ENCODE measurements around the gene UPK2. TPM values are rescaled to one million over a fixed set of nuclear protein-coding genes. Genes with fewer than 3 reads are reported as not detected.
A peak's percentile ranks its signal among the peaks of the same experiment; 100 is the strongest.

The UPK2 gene
- total and polyA plus RNA-seq, 2 of the 13 experiments (the other 11 are each of a cell fraction or from before 2014, with no cell fraction given), result not detected

DNA sequence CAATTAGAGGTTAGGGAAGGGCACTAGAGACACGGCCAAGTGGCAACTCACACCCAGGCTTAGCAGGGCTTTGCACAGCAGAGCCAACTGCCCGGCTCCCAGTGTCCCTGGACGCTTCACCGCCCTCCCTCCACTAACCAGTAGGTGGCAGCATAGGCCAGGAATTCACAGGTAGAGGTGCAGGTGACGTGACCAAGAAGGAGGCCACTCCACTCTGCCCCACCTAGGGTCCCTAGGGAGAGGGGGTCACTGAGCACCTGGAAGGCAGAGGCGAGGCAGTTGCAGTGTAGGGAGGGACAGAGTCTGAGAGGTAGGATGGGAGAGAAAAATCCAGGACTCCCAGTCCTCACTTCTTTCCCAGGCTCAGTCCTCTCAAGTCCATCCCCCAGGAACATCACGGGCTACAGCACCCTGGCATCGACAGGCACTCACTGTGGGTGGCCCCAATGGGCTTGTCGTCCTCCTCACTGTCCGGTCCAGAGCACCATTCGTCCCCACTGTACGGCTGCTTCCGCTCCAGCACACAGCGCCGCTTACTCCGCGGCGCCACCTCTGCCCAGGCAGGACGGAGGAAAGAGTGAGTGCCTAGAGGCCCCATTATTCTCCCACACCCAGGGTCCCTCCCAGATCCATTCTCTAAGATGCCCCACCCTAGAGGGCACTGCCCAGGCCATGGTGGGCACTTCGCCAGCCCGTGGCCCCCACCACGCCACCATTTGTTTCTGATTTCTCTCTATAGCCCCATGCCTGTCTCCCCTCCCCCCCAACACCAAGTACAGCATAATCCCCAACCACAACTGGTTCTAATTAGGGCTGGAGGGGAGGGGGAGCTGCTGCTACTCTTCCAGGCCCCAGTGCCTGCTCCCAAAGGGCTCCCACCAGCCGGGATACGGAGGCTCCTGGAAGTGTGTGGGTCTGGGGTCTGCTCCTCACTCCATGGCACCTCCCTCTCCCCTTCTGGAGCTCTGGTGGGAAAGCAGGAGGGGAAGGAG is 48.8 kb upstream of the UPK2 start (continued):
- TF ChIP-seq ZNF569 (CRISPR knock-in tag; IDR thresholded peaks at IDR 0.05; ENCODE audit: borderline replicate concordance), result no peak
- peak; percentile 32; the same call in 1 of the 2 replicates for TF ChIP-seq CREM (IDR thresholded peaks at IDR 0.05)
- no peak for TF ChIP-seq CREM (CRISPR knock-in tag; IDR thresholded peaks at IDR 0.05)
- no peak for TF ChIP-seq MED13 (CRISPR knock-in tag; IDR thresholded peaks at IDR 0.05)
- TF ChIP-seq ZNF343 (CRISPR knock-in tag; IDR thresholded peaks at IDR 0.05), result no peak
- TF ChIP-seq RXRB (CRISPR knock-in tag; IDR thresholded peaks at IDR 0.05; ENCODE audit: borderline replicate concordance), result peak; percentile 40; the same call in 1 of the 2 replicates
- TF ChIP-seq, protein P1, sequence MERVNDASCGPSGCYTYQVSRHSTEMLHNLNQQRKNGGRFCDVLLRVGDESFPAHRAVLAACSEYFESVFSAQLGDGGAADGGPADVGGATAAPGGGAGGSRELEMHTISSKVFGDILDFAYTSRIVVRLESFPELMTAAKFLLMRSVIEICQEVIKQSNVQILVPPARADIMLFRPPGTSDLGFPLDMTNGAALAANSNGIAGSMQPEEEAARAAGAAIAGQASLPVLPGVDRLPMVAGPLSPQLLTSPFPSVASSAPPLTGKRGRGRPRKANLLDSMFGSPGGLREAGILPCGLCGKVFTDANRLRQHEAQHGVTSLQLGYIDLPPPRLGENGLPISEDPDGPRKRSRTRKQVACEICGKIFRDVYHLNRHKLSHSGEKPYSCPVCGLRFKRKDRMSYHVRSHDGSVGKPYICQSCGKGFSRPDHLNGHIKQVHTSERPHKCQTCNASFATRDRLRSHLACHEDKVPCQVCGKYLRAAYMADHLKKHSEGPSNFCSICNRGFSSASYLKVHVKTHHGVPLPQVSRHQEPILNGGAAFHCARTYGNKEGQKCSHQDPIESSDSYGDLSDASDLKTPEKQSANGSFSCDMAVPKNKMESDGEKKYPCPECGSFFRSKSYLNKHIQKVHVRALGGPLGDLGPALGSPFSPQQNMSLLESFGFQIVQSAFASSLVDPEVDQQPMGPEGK (CRISPR knock-in tag; IDR thresholded peaks at IDR 0.05), result peak; percentile 71
- TF ChIP-seq, protein P2, sequence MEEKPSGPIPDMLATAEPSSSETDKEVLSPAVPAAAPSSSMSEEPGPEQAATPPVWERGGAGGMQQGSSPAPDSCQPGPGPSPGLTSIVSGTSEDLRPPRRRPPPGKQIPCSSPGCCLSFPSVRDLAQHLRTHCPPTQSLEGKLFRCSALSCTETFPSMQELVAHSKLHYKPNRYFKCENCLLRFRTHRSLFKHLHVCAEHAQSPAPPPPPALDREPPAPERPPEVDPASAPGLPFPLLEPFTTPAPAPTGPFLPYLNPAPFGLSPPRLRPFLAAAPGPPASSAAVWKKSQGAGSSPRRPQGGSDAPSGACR (CRISPR knock-in tag; IDR thresholded peaks at IDR 0.05), result 0 out of 2 replicates have a peak, but pooled peaks have one; percentile 51
- TF ChIP-seq, protein P3, sequence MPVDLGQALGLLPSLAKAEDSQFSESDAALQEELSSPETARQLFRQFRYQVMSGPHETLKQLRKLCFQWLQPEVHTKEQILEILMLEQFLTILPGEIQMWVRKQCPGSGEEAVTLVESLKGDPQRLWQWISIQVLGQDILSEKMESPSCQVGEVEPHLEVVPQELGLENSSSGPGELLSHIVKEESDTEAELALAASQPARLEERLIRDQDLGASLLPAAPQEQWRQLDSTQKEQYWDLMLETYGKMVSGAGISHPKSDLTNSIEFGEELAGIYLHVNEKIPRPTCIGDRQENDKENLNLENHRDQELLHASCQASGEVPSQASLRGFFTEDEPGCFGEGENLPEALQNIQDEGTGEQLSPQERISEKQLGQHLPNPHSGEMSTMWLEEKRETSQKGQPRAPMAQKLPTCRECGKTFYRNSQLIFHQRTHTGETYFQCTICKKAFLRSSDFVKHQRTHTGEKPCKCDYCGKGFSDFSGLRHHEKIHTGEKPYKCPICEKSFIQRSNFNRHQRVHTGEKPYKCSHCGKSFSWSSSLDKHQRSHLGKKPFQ (CRISPR knock-in tag; IDR thresholded peaks at IDR 0.05; ENCODE audit: insufficient replicate concordance), result no peak
- TF ChIP-seq TEAD3 (CRISPR knock-in tag; optimal IDR thresholded peaks at IDR 0.05; ENCODE audit: borderline replicate concordance), result peak; percentile 56
- 0 out of 2 replicates have a peak, but pooled peaks have one; percentile 28 for TF ChIP-seq ELF3 (CRISPR knock-in tag; IDR thresholded peaks at IDR 0.05)
- TF ChIP-seq, protein P4, sequence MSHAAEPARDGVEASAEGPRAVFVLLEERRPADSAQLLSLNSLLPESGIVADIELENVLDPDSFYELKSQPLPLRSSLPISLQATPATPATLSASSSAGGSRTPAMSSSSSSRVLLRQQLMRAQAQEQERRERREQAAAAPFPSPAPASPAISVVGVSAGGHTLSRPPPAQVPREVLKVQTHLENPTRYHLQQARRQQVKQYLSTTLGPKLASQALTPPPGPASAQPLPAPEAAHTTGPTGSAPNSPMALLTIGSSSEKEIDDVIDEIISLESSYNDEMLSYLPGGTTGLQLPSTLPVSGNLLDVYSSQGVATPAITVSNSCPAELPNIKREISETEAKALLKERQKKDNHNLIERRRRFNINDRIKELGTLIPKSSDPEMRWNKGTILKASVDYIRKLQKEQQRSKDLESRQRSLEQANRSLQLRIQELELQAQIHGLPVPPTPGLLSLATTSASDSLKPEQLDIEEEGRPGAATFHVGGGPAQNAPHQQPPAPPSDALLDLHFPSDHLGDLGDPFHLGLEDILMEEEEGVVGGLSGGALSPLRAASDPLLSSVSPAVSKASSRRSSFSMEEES (CRISPR knock-in tag; IDR thresholded peaks at IDR 0.05), result peak; percentile 57
- no peak for TF ChIP-seq ZNF235 (CRISPR knock-in tag; IDR thresholded peaks at IDR 0.05; ENCODE audit: borderline replicate concordance)
- peak; percentile 71; the same call in 1 of the 2 replicates for TF ChIP-seq SSRP1 (CRISPR knock-in tag; IDR thresholded peaks at IDR 0.05)
- peak; percentile 51; the same call in 1 of the 2 replicates for TF ChIP-seq MAZ (IDR thresholded peaks at IDR 0.05; ENCODE audit: borderline replicate concordance, low read depth, low read length)
- TF ChIP-seq MAZ (CRISPR knock-in tag; IDR thresholded peaks at IDR 0.05; ENCODE audit: low read depth), result no peak
- TF ChIP-seq IRF2 (CRISPR knock-in tag; IDR thresholded peaks at IDR 0.05), result peak; percentile 74
- TF ChIP-seq AGO2 (optimal IDR thresholded peaks at IDR 0.05; ENCODE audit: low read depth, low read length), result peak; percentile 72
- no peak for TF ChIP-seq DNMT3B (CRISPR knock-in tag; conservative IDR thresholded peaks at IDR 0.05)
- TF ChIP-seq NR1H2 (CRISPR knock-in tag; IDR thresholded peaks at IDR 0.05; ENCODE audit: borderline replicate concordance, low read depth), result no peak
- TF ChIP-seq MYC (CRISPR knock-in tag; IDR thresholded peaks at IDR 0.05; ENCODE audit: borderline replicate concordance), result peak; percentile 17; the same call in 1 of the 2 replicates
- 0 out of 2 replicates have a peak, but pooled peaks have one; percentile 23 for TF ChIP-seq ATF7 (IDR thresholded peaks at IDR 0.05)
- TF ChIP-seq ATF7 (CRISPR knock-in tag; IDR thresholded peaks at IDR 0.05), result no peak
- no peak for TF ChIP-seq ZFP62 (CRISPR knock-in tag; IDR thresholded peaks at IDR 0.05)
- TF ChIP-seq NR2F6 (IDR thresholded peaks at IDR 0.05), result 0 out of 2 replicates have a peak, but pooled peaks have one; percentile 9
- TF ChIP-seq NR2F6 (CRISPR knock-in tag; IDR thresholded peaks at IDR 0.05), result peak; percentile 50; the same call in 1 of the 2 replicates

Measured in HepG2 (cell line).